ENCODE data around the gene RSRC1.
A peak's percentile ranks its signal among the peaks of the same experiment; 100 is the strongest.

The RSRC1 gene

GRCh38 chr3:158185711-158186110 is 75.8 kb downstream of the RSRC1 start:
- TF ChIP-seq, protein P1, sequence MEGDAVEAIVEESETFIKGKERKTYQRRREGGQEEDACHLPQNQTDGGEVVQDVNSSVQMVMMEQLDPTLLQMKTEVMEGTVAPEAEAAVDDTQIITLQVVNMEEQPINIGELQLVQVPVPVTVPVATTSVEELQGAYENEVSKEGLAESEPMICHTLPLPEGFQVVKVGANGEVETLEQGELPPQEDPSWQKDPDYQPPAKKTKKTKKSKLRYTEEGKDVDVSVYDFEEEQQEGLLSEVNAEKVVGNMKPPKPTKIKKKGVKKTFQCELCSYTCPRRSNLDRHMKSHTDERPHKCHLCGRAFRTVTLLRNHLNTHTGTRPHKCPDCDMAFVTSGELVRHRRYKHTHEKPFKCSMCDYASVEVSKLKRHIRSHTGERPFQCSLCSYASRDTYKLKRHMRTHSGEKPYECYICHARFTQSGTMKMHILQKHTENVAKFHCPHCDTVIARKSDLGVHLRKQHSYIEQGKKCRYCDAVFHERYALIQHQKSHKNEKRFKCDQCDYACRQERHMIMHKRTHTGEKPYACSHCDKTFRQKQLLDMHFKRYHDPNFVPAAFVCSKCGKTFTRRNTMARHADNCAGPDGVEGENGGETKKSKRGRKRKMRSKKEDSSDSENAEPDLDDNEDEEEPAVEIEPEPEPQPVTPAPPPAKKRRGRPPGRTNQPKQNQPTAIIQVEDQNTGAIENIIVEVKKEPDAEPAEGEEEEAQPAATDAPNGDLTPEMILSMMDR (IDR thresholded peaks at IDR 0.05; ENCODE audit: low read depth, low read length, missing control alignments), result no peak
- no peak overlapping the region for H3K4me3 ChIP-seq (ENCODE audit: low read depth, low read length)
- no peak for DNase-seq (ENCODE audit: low read depth)

- TF ChIP-seq, protein P1 (IDR thresholded peaks at IDR 0.05; ENCODE audit: low read depth, low read length, missing control alignments), result no peak
- no peak for DNase-seq (ENCODE audit: low read depth)
- no peak overlapping the region for H3K4me3 ChIP-seq (ENCODE audit: low read depth, low read length)
Measured at GRCh38 chr3:158200955-158201354, 91.1 kb downstream of the RSRC1 start.

DNA sequence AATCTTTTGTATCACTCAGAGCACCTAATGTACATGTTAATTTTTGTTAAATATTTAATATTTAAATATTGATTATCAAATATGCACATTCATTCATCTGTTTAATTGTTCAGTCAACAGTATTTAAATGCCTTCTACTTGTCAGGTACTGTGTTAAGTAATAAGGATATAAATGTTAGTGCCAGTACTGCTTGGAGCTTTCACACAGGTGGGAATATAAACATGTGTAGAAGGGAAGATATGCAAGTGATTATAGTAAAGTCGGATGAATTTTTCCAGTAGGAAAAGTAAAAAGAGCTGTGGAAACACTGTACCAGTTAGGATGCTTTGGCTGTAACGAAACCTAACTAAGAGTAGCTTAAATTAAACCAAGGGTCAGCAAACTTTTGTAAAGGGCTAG is 95.4 kb downstream of the RSRC1 start:
- TF ChIP-seq, protein P1 (IDR thresholded peaks at IDR 0.05; ENCODE audit: low read depth, low read length, missing control alignments), result no peak
- no peak overlapping the region for H3K4me3 ChIP-seq (ENCODE audit: low read depth, low read length)
- no peak for DNase-seq (ENCODE audit: low read depth)

- TF ChIP-seq, protein P1 (IDR thresholded peaks at IDR 0.05; ENCODE audit: low read depth, low read length, missing control alignments), result no peak
- peak; percentile 5 for DNase-seq (ENCODE audit: low read depth)
- no peak overlapping the region for H3K4me3 ChIP-seq (ENCODE audit: low read depth, low read length)
Measured at GRCh38 chr3:158205994-158206393, 96.1 kb downstream of the RSRC1 start.

DNA sequence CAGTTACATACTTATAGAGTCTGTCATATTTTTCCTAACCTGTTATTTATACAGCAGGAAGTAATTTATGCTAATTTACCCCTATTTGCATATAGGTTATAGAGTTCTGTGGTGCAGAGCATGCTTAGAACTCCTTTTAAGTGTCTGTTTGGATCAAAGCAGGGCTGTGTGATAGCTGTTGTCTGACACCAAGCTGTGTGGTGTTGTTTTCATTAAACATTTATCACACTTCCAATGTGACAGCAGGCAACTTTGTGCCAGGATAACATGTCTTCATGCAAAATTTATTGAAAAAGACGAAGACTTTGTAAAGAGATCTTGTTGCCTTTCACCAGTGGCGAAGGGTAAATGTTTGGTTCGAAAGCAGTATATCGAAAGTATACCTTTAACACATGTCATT is 100.2 kb downstream of the RSRC1 start:
- TF ChIP-seq, protein P1 (IDR thresholded peaks at IDR 0.05; ENCODE audit: low read depth, low read length, missing control alignments), result no peak

GRCh38 chr3:158213461-158213860 is 103.6 kb downstream of the RSRC1 start:
- TF ChIP-seq, protein P1 (IDR thresholded peaks at IDR 0.05; ENCODE audit: low read depth, low read length, missing control alignments), result no peak
- no peak overlapping the region for H3K4me3 ChIP-seq (ENCODE audit: low read depth, low read length)
- DNase-seq (ENCODE audit: low read depth), result no peak

More for the DNA sequence above, 100.2 kb downstream of the RSRC1 start:
- no peak for DNase-seq (ENCODE audit: low read depth)
- H3K4me3 ChIP-seq (ENCODE audit: low read depth, low read length), result no peak overlapping the region

DNA sequence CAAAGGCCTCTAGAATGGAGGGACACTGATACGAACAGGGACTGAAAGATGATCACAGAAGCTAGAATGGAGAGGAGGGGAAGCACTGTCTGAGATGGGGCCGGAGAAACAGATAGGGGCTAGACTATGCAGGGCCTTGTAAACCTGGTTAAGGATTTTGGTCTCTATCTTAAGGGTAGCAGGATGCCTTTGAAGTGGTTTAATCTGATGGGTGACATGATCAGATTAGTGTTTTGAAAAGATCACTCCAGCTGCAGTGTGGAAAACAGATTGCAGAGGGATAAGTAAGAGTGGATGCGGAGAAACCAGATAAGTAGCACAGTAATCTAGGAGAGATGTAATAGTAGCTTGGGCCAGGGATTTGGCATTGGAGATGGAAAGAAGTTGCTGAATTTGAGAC is 108.1 kb downstream of the RSRC1 start:
- TF ChIP-seq, protein P1 (IDR thresholded peaks at IDR 0.05; ENCODE audit: low read depth, low read length, missing control alignments), result no peak
- H3K4me3 ChIP-seq (ENCODE audit: low read depth, low read length), result no peak overlapping the region
- DNase-seq (ENCODE audit: low read depth), result no peak

Measured in GM12864 (cell line).